A549 (cell line): ENCODE measurements around the gene STING1. TPM values are rescaled to one million over a fixed set of nuclear protein-coding genes. Genes with fewer than 3 reads are reported as not detected.
"Not testable (repeated sequence)": the region's sequence is repeated elsewhere in the genome, so short reads cannot be mapped to it uniquely, and the experiment has no call there.

Source experiments
- ATAC-seq, 2 experiments: fragments of 200-7000 bp in 1 of 2; fragments of >200 bp in 1 of 2; cut with Nextera tagmentation in 1 of 2; cut with Tn5 transposase in 1 of 2; 3 replicates each; pipeline versions ENCODE4 v1.8.0 to v1.9.1; 2018 to 2020; ENCODE audit warnings: mild to moderate bottlenecking in 1 of 2, moderate library complexity in 1 of 2
- CTCF ChIA-PET: fragments of 300-600 bp; sonication (Branson Sonifier 250); formaldehyde crosslinking; extraction: SDS; loops from one replicate; lab custom pipeline; 2021; ENCODE audit warnings: antibody characterized with exemption, inconsistent platforms; lab: Yijun Ruan, JAX
- POLR2A ChIA-PET: fragments of 350-600 bp; formaldehyde crosslinking; extraction: SDS; loops from one replicate; lab custom pipeline; 2021; ENCODE audit warnings: antibody characterized with exemption, inconsistent platforms; lab: Yijun Ruan, JAX
- DNase-seq, 2 experiments: peaks; one replicate each; pipeline versions ENCODE4 v3.0.0 to v3.0.0-alpha.2; 2011 to 2016; ENCODE audit warnings: low read depth in 1 of 2, low spot score in 1 of 2
- FAIRE-seq: peaks from 2 replicates; lab custom pipeline; 2011; peaks lifted over from hg19 to GRCh38; lab: Jason Lieb, UNC
- H3K27ac ChIP-seq, 2 experiments: fragments of >200 bp; sonication (Bioruptor Twin); formaldehyde crosslinking; 3 replicates each; pipeline ENCODE4 v1.5.1; 2016 to 2017
- H3K4me1 ChIP-seq: fragments of >200 bp; sonication (Bioruptor Twin); formaldehyde crosslinking; 3 replicates; pipeline ENCODE4 v1.6.1; 2016
- H3K4me2 ChIP-seq: fragments of >200 bp; sonication (Bioruptor Twin); formaldehyde crosslinking; 3 replicates; pipeline ENCODE4 v1.6.1; 2016
- H3K4me3 ChIP-seq: fragments of >200 bp; sonication (Bioruptor Twin); formaldehyde crosslinking; 3 replicates; pipeline ENCODE4 v1.5.1; 2016
- H3K9me3 ChIP-seq: fragments of >200 bp; sonication (Bioruptor Twin); formaldehyde crosslinking; 3 replicates; pipeline ENCODE4 v1.6.1; 2016
- BCL3 ChIP-seq: fragments of >200 bp; sonication (Bioruptor Twin); formaldehyde crosslinking; IDR thresholded peaks from 3 replicates; pipeline ENCODE4 v1.6.1; 2016
- CTCF ChIP-seq: fragments of >200 bp; sonication (Bioruptor Twin); formaldehyde crosslinking; IDR thresholded peaks from 3 replicates; pipeline ENCODE4 v1.5.1; 2016
- E2F6 ChIP-seq: IDR thresholded peaks from 2 replicates; pipeline ENCODE4 v1.6.1; 2012; ENCODE audit warnings: low read depth, borderline replicate concordance
- EHMT2 ChIP-seq: fragments of 200-600 bp; sonication (generic); IDR thresholded peaks from 2 replicates; pipeline ENCODE4 v1.6.1; 2016; ENCODE audit warnings: antibody characterized with exemption, low read depth, mild to moderate bottlenecking, moderate library complexity
- HES2 ChIP-seq: fragments of >200 bp; sonication (Bioruptor Twin); formaldehyde crosslinking; IDR thresholded peaks from 2 replicates; pipeline ENCODE4 v1.6.1; 2016
- HEYL ChIP-seq: fragments of 250-450 bp; sonication (Bioruptor Pico); IDR thresholded peaks from 2 replicates; pipeline ENCODE4 v1.8.0; 2021; ENCODE audit warnings: mild to moderate bottlenecking, moderate library complexity
- HMGXB4 ChIP-seq: fragments of 250-450 bp; sonication (Bioruptor Pico); IDR thresholded peaks from 2 replicates; pipeline ENCODE4 v1.5.0; 2021; ENCODE audit warnings: mild to moderate bottlenecking, moderate library complexity, borderline replicate concordance
- HOXB13 ChIP-seq: fragments of 250-450 bp; sonication (Bioruptor Pico); IDR thresholded peaks from 2 replicates; pipeline ENCODE4 v1.5.0; 2020; ENCODE audit warnings: low read depth, mild to moderate bottlenecking, moderate library complexity
- KDM1A ChIP-seq: fragments of 200-600 bp; sonication (generic); IDR thresholded peaks from 2 replicates; pipeline ENCODE4 v1.6.1; 2016; ENCODE audit warnings: low read depth, mild to moderate bottlenecking
- KDM5A ChIP-seq: fragments of 200-600 bp; sonication (generic); IDR thresholded peaks from 2 replicates; pipeline ENCODE4 v1.6.1; 2016; ENCODE audit warnings: antibody characterized with exemption, mild to moderate bottlenecking
- MAFK ChIP-seq: fragments of 450-650 bp; IDR thresholded peaks from 2 replicates; pipeline ENCODE4 v1.6.1; 2014; ENCODE audit not compliant: partially characterized antibody
- MAX ChIP-seq: IDR thresholded peaks from 2 replicates; pipeline ENCODE4 v1.6.1; 2012
- MYC ChIP-seq: IDR thresholded peaks from 2 replicates; pipeline ENCODE4 v1.6.1; 2012; ENCODE audit warnings: mild to moderate bottlenecking, inconsistent platforms, low read length, improper control_type of control experiment, borderline replicate concordance
- NFE2L2 ChIP-seq: fragments of 150-350 bp; conservative IDR thresholded peaks from 2 replicates; pipeline ENCODE4 v1.6.1; 2014; ENCODE audit warnings: low read length
- POLR2AphosphoS2 ChIP-seq: conservative IDR thresholded peaks from 2 replicates; pipeline ENCODE4 v1.6.1; 2012; ENCODE audit warnings: low read length, improper control_type of control experiment, inconsistent platforms
- RAD21 ChIP-seq, 2 experiments: fragments of >200 bp in 1 of 2; sonication (Bioruptor Twin) in 1 of 2; formaldehyde crosslinking in 1 of 2; IDR thresholded peaks in 1 of 2; conservative IDR thresholded peaks in 1 of 2; 2 replicates in 1 of 2; 3 replicates in 1 of 2; pipeline ENCODE4 v1.6.1; 2012 to 2018; ENCODE audit warnings: inconsistent platforms in 1 of 2
- RCOR1 ChIP-seq: fragments of 150-350 bp; IDR thresholded peaks from 2 replicates; pipeline ENCODE4 v1.6.1; 2014; ENCODE audit warnings: antibody characterized with exemption, low read length, low read depth
- SREBF2 ChIP-seq: fragments of 450-650 bp; IDR thresholded peaks from 2 replicates; pipeline ENCODE4 v1.6.1; 2014; ENCODE audit warnings: mild to moderate bottlenecking, moderate library complexity
- USF2 ChIP-seq: fragments of 450-650 bp; IDR thresholded peaks from 2 replicates; pipeline ENCODE4 v1.6.1; 2014; ENCODE audit warnings: antibody characterized with exemption
- ZC3H11A ChIP-seq: fragments of 450-650 bp; IDR thresholded peaks from 2 replicates; pipeline ENCODE4 v1.6.1; 2014; ENCODE audit warnings: antibody characterized with exemption, mild to moderate bottlenecking
- ZNF302 ChIP-seq: fragments of 250-450 bp; sonication (Bioruptor Pico); IDR thresholded peaks from 2 replicates; pipeline ENCODE4 v1.9.0; 2021; ENCODE audit warnings: inconsistent platforms, mild to moderate bottlenecking, moderate library complexity
- WGBS: methylation state at CpG from one replicate; pipeline ENCODE4 v1.1.6; 2017; ENCODE audit errors: missing lambda C conversion rate; 5-methylcytosine and 5-hydroxymethylcytosine counted together
- polyA plus RNA-seq, 4 experiments: library from polyadenylated mRNA; depleted of rRNA in 3 of 4; stranded (reverse); fragments of >200 nt; fragmentation: RNase III in 1 of 4; extraction: RNeasy Plus Mini Kit Qiagen cat#74134 plus additional on column Dnase treatment in 1 of 4; gene quantifications; 2 replicates in 3 of 4; 3 replicates in 1 of 4; pipeline ENCODE4 v1.2.3, GENCODE V29; 2011 to 2017

The STING1 gene
- polyA plus RNA-seq, 2 of the 4 experiments (the other 2 are of a cell fraction): 0.72 to 0.92 TPM

- POLR2A ChIA-PET: interaction anchor here (1.5 kb wide), 1 partner anchor 14 kb away, joined by 6 read pairs; no protein-coding TSS in a partner anchor
- peak; percentile 85 for TF ChIP-seq MAFK
- not testable (repeated sequence) for H3K4me1 ChIP-seq, FAIRE-seq, H3K9me3 ChIP-seq, ATAC-seq, DNase-seq, H3K4me3 ChIP-seq, H3K27ac ChIP-seq
- CTCF ChIA-PET: interaction anchor here (0.6 to 4.5 kb wide), 6 partner anchors 10 to 265 kb away, joined by 3 to 22 read pairs (median 4); no protein-coding TSS in a partner anchor
- WGBS: 81% methylated on average over 15 of the region's 15 CpGs
- H3K4me2 ChIP-seq: peak overlapping the region; percentile 27; the same call in 1 of the 3 replicates
These were observed 20.7 kb upstream of the STING1 start for GRCh38 chr5:139503036-139503817.

GRCh38 chr5:139501381-139501780 lies 18.8 kb upstream of the STING1 start:
- Histone ChIP-seq H3K4me2 (no peak overlapping the region), H3K27ac (no peak overlapping the region), H3K4me1 (peaks cover 1% of the 10 kb centered on the region; the same call in 2 of the 3 replicates), H3K4me3 (no peak overlapping the region), H3K9me3 (no peaks in the 10 kb centered on the region)
- WGBS: 59% methylated on average over 4 of the region's 4 CpGs
- POLR2A ChIA-PET: no interaction called here
- CTCF ChIA-PET: interaction anchor here (0.7 to 2.9 kb wide), 3 partner anchors 11 to 462 kb away, joined by 3 to 15 read pairs (median 5); no protein-coding TSS in a partner anchor
- ATAC-seq (no peak), FAIRE-seq (no peak), DNase-seq (no peak)
- no peak for TF ChIP-seq HEYL (CRISPR knock-in tag)
- no peak for TF ChIP-seq CTCF
- no peak for TF ChIP-seq BCL3
- TF ChIP-seq RAD21 (conservative IDR thresholded peaks at IDR 0.05 in 1 of 2, IDR thresholded peaks at IDR 0.05 in 1 of 2): no peak
- no peak for TF ChIP-seq KDM5A
- no peak for TF ChIP-seq HMGXB4 (CRISPR knock-in tag)
- TF ChIP-seq HOXB13 (CRISPR knock-in tag): no peak
- TF ChIP-seq HES2: no peak
- TF ChIP-seq ZNF302 (CRISPR knock-in tag): no peak
- TF ChIP-seq SREBF2: no peak
- no peak for TF ChIP-seq NFE2L2
- no peak for TF ChIP-seq EHMT2
- no peak for TF ChIP-seq ZC3H11A
- TF ChIP-seq POLR2AphosphoS2: no peak
- no peak for TF ChIP-seq USF2
- TF ChIP-seq E2F6: no peak
- no peak for TF ChIP-seq RCOR1
- no peak for TF ChIP-seq KDM1A
- TF ChIP-seq MYC: no peak
- TF ChIP-seq MAX: no peak
